CD14-positive monocyte (primary cell): ENCODE measurements around the gene USP34. TPM values are rescaled to one million over a fixed set of nuclear protein-coding genes. Genes with fewer than 3 reads are reported as not detected.
"Not testable (repeated sequence)": the region's sequence is repeated elsewhere in the genome, so short reads cannot be mapped to it uniquely, and the experiment has no call there.

Experiments
- DNase-seq, 3 donors: peaks; one replicate each; pipeline ENCODE4 v3.0.0-alpha.2; 2011 to 2022
- H2AFZ ChIP-seq: 2 replicates; pipeline ENCODE4 v1.6.0; 2012; ENCODE audit warnings: mild to moderate bottlenecking, low read depth, low read length, inconsistent platforms; ENCODE audit not compliant: insufficient read depth, poor library complexity, severe bottlenecking
- H3K27ac ChIP-seq, 2 donors: 1 replicate in 1 of 2; 2 replicates in 1 of 2; pipeline ENCODE4 v1.5.1; 2012 to 2013; ENCODE audit warnings: low read length in 2 of 2, control low read depth in 1 of 2, inconsistent platforms in 1 of 2, low read depth in 1 of 2, mild to moderate bottlenecking in 1 of 2
- H3K27me3 ChIP-seq, 2 donors: one replicate each; pipeline versions ENCODE4 v1.6.0 to v1.6.1; 2011 to 2013; ENCODE audit warnings: low read length in 2 of 2; ENCODE audit not compliant: control insufficient read depth in 2 of 2, insufficient read depth in 2 of 2
- H3K36me3 ChIP-seq, 2 donors: replicated peaks in 1 of 2; 1 replicate in 1 of 2; 2 replicates in 1 of 2; pipeline versions ENCODE4 v1.5.1 to v1.6.1; 2012 to 2013; ENCODE audit warnings: low read length in 2 of 2, control low read depth in 1 of 2, inconsistent platforms in 1 of 2, mild to moderate bottlenecking in 1 of 2; ENCODE audit not compliant: insufficient read depth in 2 of 2, control insufficient read depth in 1 of 2
- H3K4me1 ChIP-seq, 2 donors: 1 replicate in 1 of 2; 2 replicates in 1 of 2; pipeline versions ENCODE4 v1.5.1 to v1.6.1; 2012 to 2013; ENCODE audit warnings: low read length in 2 of 2, control low read depth in 1 of 2, inconsistent platforms in 1 of 2, mild to moderate bottlenecking in 1 of 2, moderate library complexity in 1 of 2; ENCODE audit not compliant: insufficient read depth in 2 of 2, control insufficient read depth in 1 of 2
- H3K4me2 ChIP-seq: replicated peaks from 2 replicates; pipeline ENCODE3; 2012; ENCODE audit warnings: low read length, moderate library complexity, mild to moderate bottlenecking; ENCODE audit not compliant: poor library complexity, severe bottlenecking; ENCODE audit errors: extremely low read depth
- H3K4me3 ChIP-seq, 3 experiments: fragments of 200-600 bp in 1 of 3; sonication (generic) in 1 of 3; replicated peaks in 1 of 3; 1 replicate in 2 of 3; 2 replicates in 1 of 3; pipeline ENCODE4 v1.5.1; 2011 to 2013; ENCODE audit warnings: low read length in 3 of 3, mild to moderate bottlenecking in 3 of 3, control low read depth in 2 of 3, low read depth in 2 of 3, inconsistent platforms in 1 of 3, moderate library complexity in 1 of 3
- H3K79me2 ChIP-seq: 2 replicates; pipeline ENCODE4 v1.6.0; 2012; ENCODE audit warnings: mild to moderate bottlenecking, control low read depth, inconsistent platforms, low read length, moderate library complexity; ENCODE audit not compliant: insufficient read depth
- H3K9ac ChIP-seq: 2 replicates; pipeline ENCODE4 v1.6.0; 2017; ENCODE audit warnings: low read length, mild to moderate bottlenecking; ENCODE audit not compliant: insufficient read depth, poor library complexity, severe bottlenecking
- H3K9me3 ChIP-seq, 2 donors: replicated peaks in 1 of 2; 1 replicate in 1 of 2; 2 replicates in 1 of 2; pipeline versions ENCODE4 v1.5.1 to v1.6.1; 2012 to 2013; ENCODE audit warnings: low read length in 2 of 2, control low read depth in 1 of 2; ENCODE audit not compliant: control insufficient read depth in 1 of 2, insufficient read depth in 1 of 2
- H4K20me1 ChIP-seq: 2 replicates; pipeline ENCODE4 v1.6.0; 2012; ENCODE audit warnings: mild to moderate bottlenecking, low read length, control low read depth, moderate library complexity; ENCODE audit not compliant: insufficient read depth
- H3K27ac Mint-ChIP-seq, 7 donors: one replicate each; pipeline ENCODE4 v1.8.0; 2020; ENCODE audit warnings: mild to moderate bottlenecking in 7 of 7, mixed read lengths in 7 of 7, moderate library complexity in 6 of 7, inconsistent platforms in 2 of 7
- H3K27me3 Mint-ChIP-seq, 3 donors: one replicate each; pipeline ENCODE4 v1.8.0; 2021 to 2022; ENCODE audit warnings: low read depth in 3 of 3, mild to moderate bottlenecking in 3 of 3, mixed read lengths in 3 of 3, moderate library complexity in 3 of 3, inconsistent platforms in 1 of 3
- H3K36me3 Mint-ChIP-seq, 2 donors: one replicate each; pipeline ENCODE4 v1.8.0; 2020; ENCODE audit warnings: mixed read lengths in 2 of 2, inconsistent platforms in 1 of 2, mild to moderate bottlenecking in 1 of 2
- H3K4me1 Mint-ChIP-seq: one replicate; pipeline ENCODE4 v1.8.0; 2020; ENCODE audit warnings: mild to moderate bottlenecking, mixed read lengths
- H3K4me3 Mint-ChIP-seq, 2 donors: one replicate each; pipeline ENCODE4 v1.8.0; 2020; ENCODE audit warnings: mild to moderate bottlenecking in 2 of 2, mixed read lengths in 2 of 2, moderate library complexity in 1 of 2
- H3K9me3 Mint-ChIP-seq, 7 donors: one replicate each; pipeline ENCODE4 v1.8.0; 2020 to 2022; ENCODE audit warnings: mixed read lengths in 7 of 7, mild to moderate bottlenecking in 6 of 7, moderate library complexity in 6 of 7, inconsistent platforms in 2 of 7
- WGBS: methylation state at CpG from one replicate; pipeline ENCODE4 v1.1.5; 2013; ENCODE audit warnings: missing lambda C conversion rate; ENCODE audit not compliant: insufficient coverage; 5-methylcytosine and 5-hydroxymethylcytosine counted together
- intact Hi-C, 2 donors: fragments of 100-400 bp; cut with micrococcal nuclease; formaldehyde crosslinking; loops; one replicate each; pipeline versions ENCODE4 v1.15.0 to v1.15.1; 2023
- polyA plus RNA-seq, 3 donors: library from polyadenylated mRNA; depleted of rRNA in 1 of 3; unstranded in 2 of 3; stranded (reverse) in 1 of 3; fragments of 300-500 nt in 2 of 3; fragments of >200 nt in 1 of 3; fragmentation: Illumina TruSeq in 2 of 3; gene quantifications; 1 replicate in 2 of 3; 2 replicates in 1 of 3; pipeline ENCODE4 v1.2.3, GENCODE V29; 2012 to 2021
- TF ChIP-seq, protein P1 (sequence below): fragments of 200-600 bp; IDR thresholded peaks from one replicate; pipeline ENCODE4 v1.8.0; 2022; ENCODE audit warnings: antibody characterized with exemption, mild to moderate bottlenecking

The USP34 gene
- polyA plus RNA-seq, 3 donors: 2.8 to 47.2 (median 5.9) TPM

DNA sequence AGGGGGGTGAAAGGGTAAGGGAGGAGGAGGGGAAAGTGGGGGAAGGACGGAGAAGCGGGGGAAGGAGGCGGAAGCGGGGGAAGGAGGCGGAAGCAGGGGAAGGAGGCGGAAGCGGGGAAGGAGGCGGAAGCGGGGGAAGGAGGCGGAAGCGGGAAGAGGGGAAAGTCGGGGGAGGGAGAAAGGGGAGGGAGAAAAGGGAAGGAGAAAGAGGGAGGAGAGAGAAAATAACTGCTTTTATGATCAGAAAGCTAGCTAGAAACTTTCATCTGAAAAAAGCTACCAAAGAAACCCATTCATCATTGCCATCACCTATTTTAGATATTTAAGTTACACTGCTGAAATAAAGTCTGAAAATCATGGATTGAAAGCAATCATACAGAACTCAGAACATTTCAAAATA lies 72.5 kb downstream of the USP34 start:
- H3K4me3 Mint-ChIP-seq: no peak overlapping the region
- 98% methylated on average over 4 of the region's 12 CpGs for WGBS

DNA sequence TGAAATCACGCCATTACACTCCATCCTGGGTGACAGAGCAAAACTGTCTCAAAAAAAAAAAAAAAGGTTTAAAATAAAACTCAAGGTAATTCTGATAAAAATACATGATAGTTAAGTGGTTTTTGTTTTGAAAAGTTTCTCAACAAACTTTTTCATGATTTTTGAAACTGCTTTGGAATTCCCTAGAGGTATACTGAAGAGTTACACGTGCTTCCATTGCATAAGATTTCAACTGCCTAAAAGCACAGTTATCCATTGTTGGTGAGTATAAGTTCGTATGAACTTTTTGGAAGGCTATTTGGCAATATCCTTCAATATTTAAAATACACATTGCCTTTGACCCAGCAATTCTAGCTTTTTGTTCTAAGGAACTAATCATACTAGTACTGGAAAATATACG lies 74.9 kb downstream of the USP34 start:
- no peak for DNase-seq
- H3K4me1 Mint-ChIP-seq: no peaks in the 10 kb centered on the region
- intact Hi-C loops: no loop called here
- no peak overlapping the region for H3K9ac ChIP-seq
- H3K4me3 ChIP-seq: no peak overlapping the region
- H3K27ac Mint-ChIP-seq: no peak overlapping the region
- H3K4me2 ChIP-seq: no peak overlapping the region
- H3K79me2 ChIP-seq: no peaks in the 10 kb centered on the region
- H3K9me3 ChIP-seq: no peaks in the 10 kb centered on the region
- H3K4me1 ChIP-seq: no peaks in the 10 kb centered on the region
- no peaks in the 10 kb centered on the region for H3K27me3 ChIP-seq
- H3K27me3 Mint-ChIP-seq: peaks cover 0 to 2% (median 0%) of the 10 kb centered on the region in 3 donors
- TF ChIP-seq, protein P1, sequence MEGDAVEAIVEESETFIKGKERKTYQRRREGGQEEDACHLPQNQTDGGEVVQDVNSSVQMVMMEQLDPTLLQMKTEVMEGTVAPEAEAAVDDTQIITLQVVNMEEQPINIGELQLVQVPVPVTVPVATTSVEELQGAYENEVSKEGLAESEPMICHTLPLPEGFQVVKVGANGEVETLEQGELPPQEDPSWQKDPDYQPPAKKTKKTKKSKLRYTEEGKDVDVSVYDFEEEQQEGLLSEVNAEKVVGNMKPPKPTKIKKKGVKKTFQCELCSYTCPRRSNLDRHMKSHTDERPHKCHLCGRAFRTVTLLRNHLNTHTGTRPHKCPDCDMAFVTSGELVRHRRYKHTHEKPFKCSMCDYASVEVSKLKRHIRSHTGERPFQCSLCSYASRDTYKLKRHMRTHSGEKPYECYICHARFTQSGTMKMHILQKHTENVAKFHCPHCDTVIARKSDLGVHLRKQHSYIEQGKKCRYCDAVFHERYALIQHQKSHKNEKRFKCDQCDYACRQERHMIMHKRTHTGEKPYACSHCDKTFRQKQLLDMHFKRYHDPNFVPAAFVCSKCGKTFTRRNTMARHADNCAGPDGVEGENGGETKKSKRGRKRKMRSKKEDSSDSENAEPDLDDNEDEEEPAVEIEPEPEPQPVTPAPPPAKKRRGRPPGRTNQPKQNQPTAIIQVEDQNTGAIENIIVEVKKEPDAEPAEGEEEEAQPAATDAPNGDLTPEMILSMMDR: no peak
- H3K27ac ChIP-seq: no peak overlapping the region
- H4K20me1 ChIP-seq: no peaks in the 10 kb centered on the region
- 100% methylated on average over 1 of the region's 4 CpGs for whole genome bisulfite sequencing
- no peak overlapping the region for H3K4me3 Mint-ChIP-seq
- peaks cover 25 to 62% of the 10 kb centered on the region in 2 donors for H3K36me3 Mint-ChIP-seq
- H3K9me3 Mint-ChIP-seq: peaks cover 0 to 2% (median 0%) of the 10 kb centered on the region in 7 donors
- no peak overlapping the region for H2AFZ ChIP-seq
- peaks cover 31 to 57% of the 10 kb centered on the region in 2 donors for H3K36me3 ChIP-seq

More for the DNA sequence above, 72.5 kb downstream of the USP34 start:
- H3K27me3 ChIP-seq: no peaks in the 10 kb centered on the region
- DNase-seq: no peak
- H3K36me3 ChIP-seq: peaks cover 28 to 43% of the 10 kb centered on the region in 2 donors
- H3K4me1 ChIP-seq: no peaks in the 10 kb centered on the region
- H3K4me1 Mint-ChIP-seq: no peaks in the 10 kb centered on the region
- H3K4me2 ChIP-seq: no peak overlapping the region
- H2AFZ ChIP-seq: no peak overlapping the region
- TF ChIP-seq, protein P1: no peak
- no peaks in the 10 kb centered on the region for H3K79me2 ChIP-seq
- no peaks in the 10 kb centered on the region for H3K9me3 ChIP-seq
- peaks cover 13 to 53% of the 10 kb centered on the region in 2 donors for H3K36me3 Mint-ChIP-seq
- H3K9ac ChIP-seq: no peak overlapping the region
- H3K27me3 Mint-ChIP-seq: peaks cover 0 to 2% (median 0%) of the 10 kb centered on the region in 3 donors
- no peak overlapping the region for H3K27ac Mint-ChIP-seq
- no peaks in the 10 kb centered on the region for H4K20me1 ChIP-seq
- intact Hi-C loops: no loop called here
- no peak overlapping the region for H3K27ac ChIP-seq
- H3K4me3 ChIP-seq: no peak overlapping the region
- peaks cover 0 to 2% (median 0%) of the 10 kb centered on the region in 7 donors for H3K9me3 Mint-ChIP-seq

DNA sequence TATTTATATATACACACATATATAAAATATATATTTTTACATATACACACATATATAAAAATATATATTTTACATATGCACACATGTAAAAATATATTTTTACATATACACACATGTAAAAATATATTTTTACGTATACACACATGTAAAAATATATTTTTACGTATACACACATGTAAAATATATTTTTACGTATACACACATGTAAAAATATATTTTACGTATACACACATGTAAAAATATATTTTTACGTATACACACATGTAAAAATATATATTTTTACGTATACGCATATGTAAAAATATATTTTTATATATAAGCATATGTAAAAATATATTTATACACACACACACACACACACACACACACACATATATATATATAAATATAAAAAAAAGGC lies 83.3 kb downstream of the USP34 start:
- no CpG with 5 or more reads among the region's 7 CpGs for WGBS
- H3K4me1 Mint-ChIP-seq, H3K79me2 ChIP-seq, H2AFZ ChIP-seq, H3K9me3 ChIP-seq, intact Hi-C loops, H3K4me1 ChIP-seq, DNase-seq, H3K9ac ChIP-seq, H3K27ac ChIP-seq, H3K27ac Mint-ChIP-seq, H3K4me3 Mint-ChIP-seq, H3K4me2 ChIP-seq, H3K9me3 Mint-ChIP-seq, H3K27me3 ChIP-seq, H4K20me1 ChIP-seq, H3K27me3 Mint-ChIP-seq, H3K4me3 ChIP-seq: not testable (repeated sequence)
- peaks cover 41 to 63% of the 10 kb centered on the region in 2 donors for H3K36me3 Mint-ChIP-seq
- peaks cover 27 to 71% of the 10 kb centered on the region in 2 donors for H3K36me3 ChIP-seq
